NCI-H2171 (cell line): ENCODE measurements around the gene LRP6.
"Not testable (repeated sequence)": the region's sequence is repeated elsewhere in the genome, so short reads cannot be mapped to it uniquely, and the experiment has no call there.

Experiments
- DNase-seq: peaks from one replicate; lab custom pipeline; 2025; lab: John Stamatoyannopoulos, UW

LRP6 gene

DNA sequence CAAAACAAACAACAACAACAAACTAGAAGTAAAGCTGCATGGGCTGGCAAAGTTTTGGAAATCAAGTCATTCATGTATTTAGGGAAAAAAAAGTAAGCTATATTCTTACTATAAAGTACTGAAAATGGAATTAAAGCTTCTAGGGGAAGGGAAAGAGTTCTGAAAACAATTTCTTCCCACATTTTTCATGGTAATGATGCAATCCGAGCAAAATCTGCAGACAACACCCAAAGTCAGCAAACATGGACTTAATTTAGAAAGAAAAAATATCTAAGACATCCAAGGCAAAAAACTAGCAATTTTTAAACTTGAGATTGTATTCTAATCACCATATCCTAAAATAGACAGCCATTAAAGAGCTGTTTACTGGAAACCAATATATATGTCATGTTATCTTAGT, 86.3 kb downstream of the LRP6 start:
- DNase-seq, result no peak

DNA sequence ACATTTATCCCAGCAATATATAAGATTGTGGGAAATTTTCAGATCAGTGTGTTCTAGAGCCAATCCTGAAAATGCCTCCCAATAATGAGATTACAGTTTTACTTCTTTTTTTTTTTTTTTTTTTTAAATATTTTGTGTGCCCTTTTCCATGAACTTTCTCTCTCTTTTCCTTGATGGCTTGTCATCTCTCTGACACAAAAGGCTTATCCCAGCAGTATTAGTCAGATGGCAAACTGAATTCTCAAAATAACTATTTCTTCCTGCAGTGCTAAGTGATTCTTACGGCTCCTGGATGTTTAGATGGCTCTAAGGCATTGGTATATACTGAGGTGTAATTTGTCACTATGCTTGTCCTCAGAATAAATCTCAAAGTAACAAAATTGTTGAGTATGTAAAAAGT, 86.7 kb downstream of the LRP6 start:
- DNase-seq, result no peak

DNA sequence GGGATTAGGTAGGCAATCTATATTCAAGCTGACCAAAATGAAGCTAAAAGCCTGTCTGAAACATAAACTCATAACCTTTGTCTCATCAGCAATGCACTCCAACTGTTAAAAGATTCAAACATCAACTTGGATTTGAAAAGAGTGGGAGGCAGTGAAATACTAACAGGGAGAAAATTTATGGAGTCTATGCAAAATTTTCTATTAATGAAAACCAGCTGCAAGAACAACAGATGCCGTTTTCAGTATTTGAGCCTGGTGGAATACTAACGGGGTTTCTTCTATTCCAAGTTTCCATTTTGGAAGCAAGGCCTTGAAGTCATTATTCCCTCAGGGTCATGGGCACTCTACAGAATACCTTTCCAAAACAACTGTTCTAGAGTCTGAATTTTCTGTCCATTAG, 88.3 kb downstream of the LRP6 start:
- no peak for DNase-seq

DNA sequence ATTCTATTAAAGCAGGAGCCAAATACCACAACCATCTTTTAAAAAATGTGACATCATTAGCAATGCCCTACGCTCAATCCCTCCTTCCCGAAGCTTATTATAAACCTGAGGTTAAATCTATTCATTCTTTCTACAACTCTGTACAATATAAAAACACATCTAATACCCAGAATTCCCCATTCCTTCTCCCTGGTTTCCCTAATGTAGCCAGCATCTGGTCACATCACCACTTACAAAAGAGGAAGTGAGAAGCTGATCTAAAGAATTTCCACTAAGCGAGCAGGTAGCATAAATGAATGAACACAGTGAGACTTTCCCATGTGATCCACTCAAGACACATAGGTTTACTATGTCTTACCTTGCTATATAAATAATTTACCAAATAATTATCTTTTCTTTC, 90.4 kb downstream of the LRP6 start:
- no peak for DNase-seq

DNA sequence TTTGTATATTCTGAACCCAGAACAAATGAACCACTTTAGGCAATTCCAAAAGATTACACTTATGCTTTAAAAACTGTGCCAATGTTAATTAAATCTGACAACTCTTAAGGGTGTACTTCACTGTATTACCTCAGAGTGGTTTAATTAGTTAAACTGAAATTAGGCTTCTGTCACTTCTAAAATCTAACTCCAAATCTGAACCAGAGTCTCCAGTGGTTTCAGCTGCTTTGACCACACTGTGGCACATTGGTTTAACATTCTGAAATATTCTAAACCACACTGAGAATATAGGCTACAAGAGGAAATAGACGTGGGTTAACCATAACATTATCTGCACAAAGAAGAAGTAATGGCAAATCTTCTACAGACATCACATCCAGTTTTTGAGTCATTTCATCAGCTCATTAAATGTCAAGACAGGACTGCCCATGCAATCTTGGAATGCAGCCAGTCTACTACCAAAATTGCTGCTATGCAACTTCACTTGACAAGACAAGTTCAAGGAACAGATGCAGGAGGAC, 94.8 kb downstream of the LRP6 start:
- no peak for DNase-seq

DNA sequence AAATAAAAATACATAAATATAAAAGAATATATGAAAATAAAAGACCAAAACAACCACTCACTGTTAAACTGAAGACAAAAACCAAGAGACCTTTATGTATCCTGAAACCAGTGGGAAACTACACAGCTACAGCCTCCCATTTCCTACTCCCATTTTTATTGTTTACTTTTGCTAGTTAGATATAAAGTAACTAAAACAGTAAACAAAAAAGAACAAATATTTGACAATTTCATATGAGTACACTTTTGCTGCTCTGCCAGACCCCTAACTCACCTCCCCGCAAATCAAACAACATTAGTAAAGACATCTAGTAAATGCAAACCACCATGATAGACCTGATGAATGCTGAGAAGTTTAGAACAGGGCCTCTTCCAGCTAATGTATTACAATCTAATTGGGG, 99.0 kb downstream of the LRP6 start:
- DNase-seq, result no peak

DNA sequence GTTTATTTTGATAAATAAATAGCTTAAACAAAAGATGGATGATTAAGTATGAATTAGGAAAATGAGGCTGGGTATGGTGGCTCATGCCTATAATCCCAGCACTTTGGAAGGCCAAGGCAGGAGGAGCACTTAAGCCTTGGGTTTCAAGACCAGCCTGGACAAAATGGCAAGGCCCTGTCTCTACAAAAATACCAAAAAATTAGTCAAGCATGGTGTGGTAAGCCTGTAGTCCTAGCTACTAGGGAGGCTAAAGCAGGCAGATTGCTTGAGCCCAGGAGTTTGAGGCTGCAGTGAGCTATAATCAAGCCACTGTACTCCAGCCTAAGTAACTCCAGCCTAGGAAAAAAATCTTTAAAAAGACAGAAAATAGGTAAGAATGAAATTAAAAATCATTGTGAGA, 100.1 kb downstream of the LRP6 start:
- no peak for DNase-seq

DNA sequence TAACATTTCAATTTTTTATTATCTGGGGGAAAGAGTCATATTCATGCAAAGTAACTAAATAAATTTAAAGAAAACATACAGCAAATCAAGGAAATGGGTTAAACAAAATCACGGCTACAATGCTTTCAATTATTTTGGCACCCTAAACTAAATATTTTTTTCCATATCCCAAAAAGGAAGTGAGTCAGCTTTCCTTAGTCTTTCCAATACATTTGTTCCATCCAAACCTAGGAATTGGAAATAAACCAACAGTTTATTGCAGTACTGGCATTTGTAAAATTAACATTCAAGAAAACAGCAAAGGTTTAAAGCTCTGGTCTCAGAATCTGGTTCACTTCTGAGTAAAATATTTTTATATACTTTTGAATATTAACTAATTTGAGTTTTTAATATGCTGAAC, 106.9 kb downstream of the LRP6 start:
- DNase-seq, result no peak

DNA sequence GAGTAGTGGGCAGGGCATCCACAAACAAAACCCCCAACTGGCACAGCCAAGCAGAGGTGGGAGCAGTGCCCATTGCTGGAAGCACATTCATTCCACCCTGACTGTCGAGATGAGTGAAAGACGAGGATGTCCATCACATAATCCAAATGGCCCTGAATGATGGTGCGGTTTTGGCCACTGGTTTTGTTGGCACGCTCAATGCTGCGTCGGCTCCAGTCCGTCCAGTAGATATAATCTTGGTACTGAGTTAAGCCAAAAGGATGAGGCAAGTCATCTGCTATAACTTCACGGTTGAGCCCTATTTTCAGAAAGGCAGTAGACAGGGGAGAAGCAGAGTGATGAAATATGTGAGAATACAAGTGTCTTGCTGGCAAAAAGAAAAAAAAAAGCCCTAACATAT, 108.0 kb downstream of the LRP6 start:
- DNase-seq, result no peak

DNA sequence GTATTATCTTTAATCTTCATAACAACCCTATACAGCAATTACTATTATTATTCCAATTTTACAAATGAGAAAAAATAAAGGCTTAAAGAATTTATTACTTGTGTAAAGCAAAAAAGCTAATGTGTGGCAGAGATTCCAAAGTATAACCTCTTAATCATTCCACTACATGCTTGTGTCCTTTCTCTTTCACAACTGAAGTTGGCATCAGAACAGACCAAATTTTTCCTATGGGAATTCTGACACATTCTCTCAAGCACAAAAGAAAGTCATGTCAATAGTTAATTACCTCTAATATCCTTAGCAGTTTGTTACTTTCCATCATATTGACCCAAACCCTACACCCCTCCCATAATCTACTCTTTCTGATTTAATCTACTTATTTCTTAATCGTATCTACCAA, 109.4 kb downstream of the LRP6 start:
- no peak for DNase-seq

DNA sequence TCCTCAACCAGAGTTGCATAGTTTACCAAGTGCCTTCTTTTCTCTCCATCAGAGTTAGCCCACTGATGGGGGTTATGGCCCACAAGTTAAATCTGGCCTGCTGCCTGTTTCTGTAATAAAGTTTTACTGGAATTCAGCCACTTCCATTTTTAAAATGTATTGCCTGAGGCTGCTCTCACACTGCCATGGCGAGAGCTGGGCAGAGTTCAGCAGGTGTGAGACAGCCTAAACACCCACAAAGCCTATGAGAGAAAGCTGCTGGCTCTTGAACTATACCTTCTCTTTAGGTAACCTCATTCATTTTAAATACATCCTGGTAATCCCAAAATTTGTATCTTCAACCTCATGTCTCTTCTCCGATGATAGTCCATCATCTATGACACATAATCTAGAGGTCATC, 110.0 kb downstream of the LRP6 start:
- DNase-seq, result no peak

DNA sequence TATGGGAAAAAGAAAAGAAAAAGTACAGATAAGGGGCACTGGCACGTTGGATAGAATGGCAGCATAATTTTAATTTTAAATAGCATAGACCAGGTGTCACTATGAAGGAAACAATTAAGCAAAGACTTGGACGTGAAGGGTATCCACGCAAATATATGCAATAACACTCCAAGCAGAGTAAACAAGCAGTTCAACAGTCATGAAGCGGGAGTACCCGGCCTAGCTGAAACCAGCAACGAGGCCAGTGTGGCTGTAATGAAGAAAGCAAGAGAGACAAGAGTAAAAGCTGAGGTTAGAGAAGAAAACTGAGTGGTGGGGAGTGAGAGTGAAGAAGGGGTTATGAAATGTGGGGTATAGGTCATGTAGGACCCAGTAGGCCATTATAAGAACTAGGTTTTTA, 110.7 kb downstream of the LRP6 start:
- DNase-seq, result no peak

DNA sequence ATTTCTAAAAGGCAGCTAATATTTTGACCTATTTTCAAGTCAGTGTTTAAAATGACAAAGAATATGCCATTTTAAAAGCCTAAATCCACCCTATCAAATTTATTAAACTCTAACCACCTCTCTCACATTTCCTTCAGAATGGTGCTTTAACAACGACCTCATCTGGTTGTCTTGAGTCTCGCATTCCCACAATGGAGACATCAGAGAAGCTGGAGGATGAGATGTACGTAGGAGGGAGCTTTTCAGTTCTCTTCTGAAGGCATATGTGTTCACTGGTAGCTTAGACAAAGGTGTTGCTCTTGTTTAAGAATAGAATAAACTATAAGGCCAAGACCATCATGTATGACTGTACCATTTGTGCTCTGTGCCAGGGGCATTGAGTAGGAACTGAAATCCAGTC, 113.2 kb downstream of the LRP6 start:
- DNase-seq, result no peak

DNA sequence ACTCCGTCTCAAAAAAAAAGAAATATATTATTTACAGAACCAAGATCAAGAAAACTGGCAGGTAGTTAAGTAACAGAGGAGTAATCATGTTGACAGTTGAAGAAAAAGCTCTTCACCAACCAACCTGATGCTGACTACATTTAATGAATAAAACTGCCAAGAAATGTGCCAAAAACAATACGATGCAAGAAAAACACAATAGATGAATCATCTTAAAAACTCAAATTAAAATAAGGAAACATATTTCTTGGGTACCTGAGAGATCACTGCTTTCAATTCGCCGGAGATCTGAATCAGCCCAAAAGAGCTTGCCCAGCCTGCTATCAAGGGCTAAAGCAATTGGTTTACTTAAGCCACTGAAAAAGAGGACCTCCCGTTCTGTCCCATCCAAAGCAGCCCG, 119.7 kb downstream of the LRP6 start:
- no peak for DNase-seq

DNA sequence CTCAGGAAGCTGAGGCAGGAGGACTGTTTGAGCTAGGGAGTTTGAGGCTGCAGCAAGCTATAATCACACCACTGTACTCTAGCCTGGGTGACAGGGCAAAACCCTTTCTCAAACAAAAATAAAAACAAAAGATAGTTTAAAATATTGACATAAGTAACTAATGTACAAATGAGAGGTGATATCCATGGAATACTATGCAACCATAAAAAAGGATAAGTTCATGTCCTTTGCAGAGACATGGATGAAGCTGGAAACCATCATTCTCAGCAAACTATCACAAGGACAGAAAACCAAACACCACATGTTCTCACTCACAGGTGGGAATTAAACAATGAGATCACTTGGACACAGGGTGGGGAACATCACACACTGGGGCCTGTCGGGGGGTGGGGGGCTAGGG, 122.3 kb downstream of the LRP6 start:
- DNase-seq, result not testable (repeated sequence)

DNA sequence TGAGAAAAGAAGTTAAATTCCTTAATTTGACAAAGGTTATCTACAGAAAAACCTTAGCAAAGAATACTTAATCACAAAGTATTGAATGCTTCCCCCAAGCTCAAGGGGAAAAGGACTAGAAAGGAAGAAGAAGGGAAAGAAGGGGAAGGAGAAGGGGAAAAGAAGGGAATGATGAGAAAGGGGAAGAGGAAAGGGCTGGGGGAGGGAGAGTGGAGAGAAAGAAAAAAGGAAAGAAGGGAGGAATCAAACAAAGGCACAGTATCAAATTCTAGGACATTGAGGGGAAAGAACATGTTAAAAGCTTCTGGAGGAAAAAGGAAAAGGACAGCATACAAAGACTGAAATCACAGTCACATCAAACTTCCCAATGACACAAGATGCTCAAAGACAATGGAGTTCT, 125.8 kb downstream of the LRP6 start:
- DNase-seq, result no peak

DNA sequence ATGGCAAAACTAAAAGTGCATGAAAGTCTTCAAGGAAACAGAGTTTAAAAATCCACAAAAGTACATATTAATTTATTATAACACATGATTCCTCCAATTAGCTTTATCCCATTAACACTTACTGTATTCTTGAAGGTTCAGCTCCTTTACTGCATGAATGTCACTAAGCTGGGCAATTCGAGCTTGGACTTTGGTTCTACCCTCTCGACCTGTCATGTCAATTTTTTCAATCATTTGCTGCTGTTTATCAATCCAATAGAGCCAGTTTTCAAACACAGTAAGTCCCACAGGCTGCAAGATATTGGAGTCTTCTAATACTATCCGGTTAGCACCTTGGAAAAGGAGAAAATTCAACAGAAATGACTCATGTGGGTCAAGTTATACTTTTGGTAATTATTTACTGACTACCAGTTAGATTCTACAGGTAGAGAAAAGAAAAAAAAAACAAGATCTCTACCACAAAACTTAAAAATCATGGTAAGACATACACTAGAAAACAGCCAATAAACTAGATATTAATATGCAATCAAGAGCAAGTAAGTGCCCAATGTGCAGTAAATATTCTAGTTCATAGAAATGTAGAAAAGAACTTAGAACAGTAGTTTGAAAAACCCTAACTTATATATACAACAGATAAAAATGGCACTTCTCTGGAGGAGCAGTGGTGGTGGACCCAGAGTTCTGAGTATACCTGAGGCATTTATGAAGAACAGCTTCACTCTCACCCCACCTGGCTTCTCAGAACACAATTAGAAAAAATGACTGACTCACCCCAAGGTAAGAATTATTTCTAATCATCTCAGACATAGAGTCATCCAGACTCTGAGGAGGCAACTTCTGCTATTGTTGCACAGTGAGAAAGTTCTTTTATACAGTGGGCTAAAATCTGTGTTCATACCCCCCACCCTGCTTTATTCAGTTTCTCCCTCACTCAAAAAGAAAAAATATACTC, 128.4 kb downstream of the LRP6 start:
- no peak for DNase-seq

DNA sequence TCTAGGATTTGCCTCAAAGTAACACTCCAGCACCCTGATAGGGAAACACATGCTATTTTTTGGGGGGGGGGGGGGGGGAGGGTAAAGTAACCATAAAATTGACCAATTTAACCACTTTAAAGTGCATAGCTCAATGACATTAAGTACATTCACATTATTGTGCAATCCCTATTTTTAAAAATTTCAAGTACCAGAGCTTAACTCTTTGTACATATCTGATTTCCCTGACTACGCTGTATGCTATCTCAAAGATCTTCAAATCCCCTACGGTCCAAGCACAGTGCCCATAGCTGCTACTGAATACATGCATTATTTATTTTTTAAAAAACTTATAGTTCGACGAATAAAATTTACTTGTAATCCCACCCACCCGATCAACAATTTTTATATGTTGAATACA, 133.1 kb downstream of the LRP6 start:
- no peak for DNase-seq

DNA sequence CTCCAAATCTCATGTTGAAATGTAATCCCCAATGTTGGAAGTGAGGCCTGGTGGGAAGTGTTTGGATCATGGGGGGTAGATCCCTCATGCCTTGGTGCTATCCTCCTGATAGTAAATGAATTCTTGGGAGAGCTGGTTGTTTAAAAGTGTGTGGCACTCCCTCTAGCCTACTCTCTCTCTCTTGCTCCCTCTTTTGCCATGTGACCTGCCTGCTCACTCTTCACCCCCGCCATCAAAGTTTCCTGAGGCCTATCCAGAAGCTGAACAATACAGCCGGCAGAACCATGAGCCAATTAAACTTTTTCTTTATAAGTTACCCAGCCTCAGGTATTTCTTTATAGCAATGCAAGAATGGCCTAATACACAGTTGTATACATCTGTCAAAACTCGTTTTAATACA, 133.6 kb downstream of the LRP6 start:
- no peak for DNase-seq

DNA sequence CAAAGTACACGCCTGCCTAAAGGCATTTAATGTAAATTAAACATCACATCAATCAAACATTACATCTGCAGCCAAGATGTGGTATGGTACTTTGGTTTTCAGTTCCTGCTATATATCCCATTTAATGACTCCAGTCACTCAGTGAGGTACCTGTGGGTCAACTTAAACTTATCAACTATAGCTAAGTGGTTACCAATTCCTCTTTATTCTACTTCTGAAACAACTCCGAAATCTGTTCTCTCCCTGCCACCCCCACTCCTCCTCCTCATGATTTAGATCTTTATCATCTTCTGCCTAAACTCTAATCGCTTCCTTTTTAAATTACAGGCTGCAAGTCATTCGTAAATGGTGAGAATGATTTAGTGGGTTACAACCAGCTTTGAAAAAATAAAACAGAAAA, 138.2 kb downstream of the LRP6 start:
- DNase-seq, result no peak

DNA sequence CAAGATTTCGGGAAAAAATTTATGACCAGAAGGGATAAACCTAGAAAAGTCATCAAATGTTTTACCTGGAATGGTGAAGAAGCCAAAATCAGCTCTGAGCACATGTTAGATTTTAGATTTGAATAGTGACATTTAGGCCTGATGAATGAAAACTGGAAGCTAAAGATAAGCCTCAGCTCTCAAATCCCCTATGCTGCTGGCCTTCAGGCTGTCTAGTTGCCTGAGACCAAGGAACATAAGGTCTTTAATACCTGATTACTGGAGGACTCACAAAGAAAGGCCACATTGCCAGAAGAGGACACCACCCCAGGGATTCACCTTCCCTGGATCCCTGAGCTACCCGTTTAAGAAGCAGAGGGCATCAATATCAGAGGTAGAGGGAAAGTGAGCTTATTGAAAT, 139.5 kb downstream of the LRP6 start:
- no peak for DNase-seq

DNA sequence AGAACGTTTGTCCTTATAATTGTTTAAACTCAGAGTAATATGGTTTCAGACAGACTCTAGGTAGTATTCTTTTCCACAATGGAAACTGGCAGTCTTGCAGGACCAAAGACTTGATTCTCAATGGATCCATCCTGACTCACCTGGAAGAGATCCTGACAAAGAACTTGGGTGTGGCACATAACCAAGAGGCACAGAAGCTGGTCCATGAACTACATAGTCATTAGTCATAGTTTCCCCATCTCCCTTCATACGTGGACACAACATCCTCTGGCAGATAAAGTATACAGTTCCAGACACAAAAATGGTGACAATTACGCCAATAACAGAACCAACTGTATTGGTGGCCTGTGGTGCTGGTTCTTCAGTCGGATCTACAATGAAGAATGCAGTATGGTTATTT, 140.3 kb downstream of the LRP6 start:
- DNase-seq, result no peak

DNA sequence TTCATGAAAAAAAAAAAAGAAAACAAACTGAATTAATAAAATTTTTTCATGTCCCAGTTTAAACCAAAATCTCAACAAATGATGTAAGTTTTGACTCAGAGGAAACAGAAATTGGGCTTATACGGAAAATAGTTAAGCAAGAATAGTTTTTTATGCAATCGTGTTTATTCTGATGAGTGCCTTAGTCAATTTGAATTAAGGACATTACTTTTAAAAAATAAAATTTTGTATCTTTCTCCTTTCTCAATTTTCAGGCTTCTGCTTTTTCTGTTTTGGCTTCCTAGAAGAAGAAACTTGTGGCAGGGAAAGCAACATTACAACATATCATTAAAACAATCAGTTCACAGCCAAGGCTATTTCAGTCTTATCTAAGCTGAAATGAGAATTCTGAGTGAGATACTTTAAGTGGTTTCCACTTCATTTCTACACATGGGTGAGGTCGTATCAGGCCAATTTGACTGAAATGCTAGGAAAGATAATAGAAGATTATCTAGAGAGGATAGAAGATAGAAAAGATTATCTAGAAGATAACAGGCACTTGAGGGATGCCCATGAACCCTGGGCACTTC, 143.7 kb downstream of the LRP6 start:
- no peak for DNase-seq

DNA sequence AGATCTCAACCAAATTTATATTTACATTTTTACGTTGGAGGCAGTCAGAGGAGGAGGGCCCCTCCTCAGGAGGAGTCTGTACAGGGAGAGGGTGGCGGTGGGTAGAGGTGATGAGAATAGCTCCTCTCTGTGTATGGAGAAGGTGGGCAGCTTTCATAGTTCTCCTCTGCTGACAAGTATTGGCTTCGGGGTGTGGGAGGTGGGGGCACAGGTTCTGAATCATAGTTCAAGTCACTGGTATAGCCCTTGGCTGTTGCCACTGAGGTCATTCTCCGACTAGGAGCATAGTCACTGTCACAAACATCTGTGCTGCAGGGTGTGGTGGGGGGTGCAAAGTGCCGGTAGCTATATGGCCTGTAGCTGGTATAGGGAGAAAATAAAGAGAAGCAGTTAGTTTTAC, 145.8 kb downstream of the LRP6 start:
- no peak for DNase-seq
